ENCODE data around the gene FAM131C.
"Not testable (repeated sequence)": the region's sequence is repeated elsewhere in the genome, so short reads cannot be mapped to it uniquely, and the experiment has no call there.

The FAM131C gene

DNA sequence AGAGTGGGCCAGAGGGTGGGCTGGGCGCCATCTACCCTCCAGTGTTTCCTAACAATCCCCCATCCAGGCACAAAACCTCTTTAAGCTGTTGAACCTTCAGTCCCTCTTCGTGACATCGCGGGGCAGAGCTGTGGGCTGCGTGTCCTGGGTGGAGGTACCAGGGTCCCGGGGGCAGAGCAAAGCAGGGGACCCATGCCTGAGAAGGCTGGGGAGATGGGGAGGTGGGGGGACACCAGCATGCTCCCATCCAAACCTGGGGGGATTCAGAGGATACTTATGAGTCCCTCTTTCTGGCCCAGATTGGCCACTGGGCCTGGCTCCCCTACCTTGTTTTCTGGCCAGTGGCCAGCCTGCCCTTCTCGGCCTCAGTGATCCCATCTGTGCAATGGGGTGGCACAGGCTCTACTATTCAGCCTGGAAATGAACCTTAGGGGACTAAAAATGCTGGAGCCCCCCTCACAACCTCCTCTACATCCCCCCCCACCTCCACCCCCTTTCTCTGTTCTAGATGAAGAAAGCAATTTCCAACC is 40.3 kb downstream of the FAM131C start:
- not testable (repeated sequence) for DNase-seq (ENCODE audit: low read depth)

DNA sequence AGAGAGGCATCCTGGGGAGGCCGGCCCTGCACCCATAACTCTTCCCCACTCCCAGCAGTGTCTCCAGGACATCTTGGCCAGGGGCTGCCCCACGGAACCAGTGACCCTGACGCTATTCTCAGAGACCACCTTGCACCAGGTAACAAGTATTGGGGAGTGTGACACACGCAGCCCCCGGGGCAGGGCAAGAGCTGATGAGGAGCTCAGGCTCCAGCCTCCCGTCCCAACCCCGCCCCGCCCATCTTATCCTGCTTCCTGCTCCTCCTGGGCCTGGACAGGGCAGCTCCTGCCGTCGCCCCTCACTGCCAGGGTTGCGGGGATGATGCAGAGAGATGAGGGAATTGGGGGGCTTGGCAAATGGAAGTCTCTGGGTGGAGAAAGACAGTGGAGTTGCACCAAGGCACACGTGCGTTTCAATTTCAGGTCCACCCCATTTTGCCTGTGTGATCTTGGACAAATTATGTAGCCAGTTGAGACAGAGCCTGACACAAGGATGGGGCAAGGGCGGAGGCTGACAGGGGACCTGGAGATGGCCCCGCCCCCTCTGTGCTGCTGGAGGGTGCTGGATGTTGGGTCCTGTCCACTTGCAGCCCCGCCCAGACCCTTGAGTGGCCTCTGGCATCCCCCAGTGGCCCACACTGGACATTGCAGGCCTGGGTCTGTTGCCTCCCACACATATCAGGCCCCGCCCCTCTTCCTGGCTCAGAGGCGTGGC is 40.9 kb downstream of the FAM131C start:
- DNase-seq (ENCODE audit: low read depth), result peak; percentile 56

DNA sequence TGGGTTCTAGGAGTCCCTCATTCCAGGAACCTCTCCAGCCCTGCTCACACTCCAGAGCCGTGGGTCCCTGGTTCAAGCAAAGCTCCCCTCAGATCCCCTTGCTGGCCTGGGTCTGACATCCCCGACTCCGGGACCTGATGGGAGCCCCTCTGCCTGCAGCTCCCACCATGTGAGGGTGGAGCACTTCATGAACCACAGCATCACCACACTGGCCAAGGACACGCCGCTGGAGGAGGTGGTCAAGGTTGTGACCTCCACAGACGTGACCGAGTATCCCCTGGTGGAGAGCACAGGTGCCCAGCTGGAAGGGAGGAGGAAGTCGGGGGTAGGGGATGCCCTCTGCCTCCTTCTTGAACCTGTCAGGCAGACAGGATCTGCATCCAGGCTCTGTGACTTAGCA is 41.9 kb downstream of the FAM131C start:
- DNase-seq (ENCODE audit: low read depth), result no peak

DNA sequence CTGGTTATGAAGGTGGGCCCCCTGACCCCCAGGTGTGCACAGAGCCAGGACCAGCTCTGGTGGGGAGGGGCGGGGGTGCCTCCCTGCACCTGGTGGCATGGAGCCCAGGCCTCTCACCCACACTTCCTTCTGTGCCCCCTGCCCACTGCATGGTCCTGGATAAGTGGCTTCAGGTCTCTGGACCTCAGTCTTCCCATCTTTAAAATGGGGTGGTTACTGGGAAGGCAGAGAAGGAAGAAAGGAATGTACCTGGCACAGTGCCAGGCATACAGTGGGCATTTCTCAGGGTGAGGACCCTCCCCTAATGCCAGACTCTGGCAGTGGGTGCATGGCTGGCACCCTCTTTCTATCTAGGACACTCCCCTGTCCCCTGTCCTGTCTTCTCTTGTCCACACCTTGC is 44.2 kb downstream of the FAM131C start:
- no peak for DNase-seq (ENCODE audit: low read depth)

DNA sequence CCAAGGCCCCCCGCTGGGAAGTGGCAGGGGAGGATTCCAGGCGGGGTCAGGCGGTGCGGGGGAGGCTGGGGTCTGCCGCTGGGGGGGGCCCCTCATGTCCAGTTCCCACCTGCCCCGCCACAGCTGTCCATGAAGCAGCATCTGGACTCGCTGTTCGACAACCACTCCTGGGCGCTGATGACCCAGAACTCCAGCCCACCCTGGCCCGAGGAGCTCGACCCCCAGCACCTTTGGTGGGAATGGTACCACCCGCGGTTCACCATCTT is 44.5 kb downstream of the FAM131C start:
- not testable (repeated sequence) for DNase-seq (ENCODE audit: low read depth)

DNA sequence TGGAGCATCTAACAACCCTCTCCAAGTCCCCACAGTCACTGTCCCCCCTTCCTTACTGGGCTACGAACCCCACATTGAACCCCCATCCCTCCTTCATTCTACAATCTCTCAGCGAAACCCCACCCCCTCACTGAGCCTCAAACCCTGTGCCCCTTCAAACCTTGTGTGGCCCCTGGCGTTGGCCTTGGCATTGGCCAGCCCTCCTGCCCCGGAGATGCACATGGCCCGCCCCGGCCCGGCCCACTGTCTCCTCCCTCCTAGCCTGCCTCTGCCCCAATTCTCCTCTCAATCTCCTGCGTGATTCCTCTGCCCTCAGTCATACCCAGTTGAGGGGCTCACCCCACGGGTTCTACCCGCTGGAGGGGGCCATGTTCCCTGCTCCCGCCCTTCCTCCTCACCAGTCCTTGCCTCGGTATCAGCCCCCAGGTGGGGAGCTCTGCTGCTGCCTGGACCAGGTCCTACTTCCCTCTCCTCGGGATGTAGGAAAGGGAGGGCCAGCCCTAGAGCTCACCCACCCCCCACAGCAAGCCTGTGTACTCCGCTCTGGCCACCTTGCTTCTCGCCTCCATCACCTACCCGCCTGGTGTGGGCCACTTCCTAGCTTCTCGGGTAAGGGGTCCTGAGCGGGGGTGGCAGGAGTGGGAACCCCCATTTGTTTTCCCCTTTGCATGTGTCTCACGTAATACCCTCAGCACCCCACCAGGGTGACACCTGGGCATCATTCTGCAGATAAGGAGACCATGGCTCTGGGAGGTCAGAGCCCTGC is 45.0 kb downstream of the FAM131C start:
- DNase-seq (ENCODE audit: low read depth), result no peak

DNA sequence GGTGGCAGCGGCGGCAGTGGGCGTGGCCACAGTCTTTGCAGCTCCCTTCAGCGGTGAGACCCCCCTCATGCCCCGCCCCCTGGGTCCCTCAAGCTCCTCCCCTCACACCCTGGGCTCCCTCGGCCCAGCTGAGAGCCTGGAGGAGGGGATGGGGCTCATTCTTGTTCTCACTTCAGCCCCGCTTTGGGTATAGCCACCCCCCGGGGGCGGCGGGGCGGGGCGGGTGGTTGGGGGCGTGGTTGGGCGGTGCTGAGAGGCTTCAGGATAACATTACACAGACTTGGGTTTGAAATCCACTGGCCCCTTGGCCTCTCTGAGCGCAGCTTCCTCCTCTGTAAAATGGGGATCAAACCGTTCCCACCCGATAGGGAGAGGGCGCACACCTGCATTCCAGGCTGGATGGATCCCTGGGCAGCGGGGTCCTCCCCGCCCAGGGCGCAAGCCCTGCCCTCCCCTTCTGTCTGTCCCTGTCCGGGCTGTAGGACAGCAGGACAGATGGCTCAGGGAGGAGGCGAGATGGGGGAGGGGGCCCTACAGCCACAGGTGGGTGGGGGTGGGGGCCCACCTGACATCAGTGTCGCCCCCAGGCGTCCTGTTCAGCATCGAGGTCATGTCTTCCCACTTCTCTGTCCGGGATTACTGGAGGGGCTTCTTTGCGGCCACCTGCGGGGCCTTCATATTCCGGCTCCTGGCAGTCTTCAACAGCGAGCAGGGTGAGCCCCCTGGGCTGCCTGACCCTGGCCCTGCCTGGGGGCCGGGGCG is 46.5 kb downstream of the FAM131C start:
- DNase-seq (ENCODE audit: low read depth), result no peak

DNA sequence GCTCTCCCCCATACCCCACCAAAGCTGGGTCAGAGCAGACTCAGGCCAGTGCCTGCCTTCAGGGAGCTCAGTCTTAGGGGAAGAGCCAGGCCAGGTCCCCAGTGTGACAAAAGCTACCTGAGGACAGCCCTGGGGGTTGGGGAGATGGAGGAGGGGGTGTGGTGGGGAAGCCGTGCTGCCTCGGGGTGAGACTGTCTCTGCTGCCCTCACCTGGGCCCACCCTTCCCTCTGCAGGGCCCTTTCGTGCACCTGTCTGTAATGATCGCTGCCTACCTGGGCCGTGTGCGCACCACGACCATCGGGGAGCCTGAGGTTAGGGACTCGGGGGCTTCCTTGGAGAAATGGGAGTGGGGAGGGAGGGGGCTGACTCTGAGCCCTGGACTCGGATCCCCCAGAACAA is 47.1 kb downstream of the FAM131C start:
- not testable (repeated sequence) for DNase-seq (ENCODE audit: low read depth)

DNA sequence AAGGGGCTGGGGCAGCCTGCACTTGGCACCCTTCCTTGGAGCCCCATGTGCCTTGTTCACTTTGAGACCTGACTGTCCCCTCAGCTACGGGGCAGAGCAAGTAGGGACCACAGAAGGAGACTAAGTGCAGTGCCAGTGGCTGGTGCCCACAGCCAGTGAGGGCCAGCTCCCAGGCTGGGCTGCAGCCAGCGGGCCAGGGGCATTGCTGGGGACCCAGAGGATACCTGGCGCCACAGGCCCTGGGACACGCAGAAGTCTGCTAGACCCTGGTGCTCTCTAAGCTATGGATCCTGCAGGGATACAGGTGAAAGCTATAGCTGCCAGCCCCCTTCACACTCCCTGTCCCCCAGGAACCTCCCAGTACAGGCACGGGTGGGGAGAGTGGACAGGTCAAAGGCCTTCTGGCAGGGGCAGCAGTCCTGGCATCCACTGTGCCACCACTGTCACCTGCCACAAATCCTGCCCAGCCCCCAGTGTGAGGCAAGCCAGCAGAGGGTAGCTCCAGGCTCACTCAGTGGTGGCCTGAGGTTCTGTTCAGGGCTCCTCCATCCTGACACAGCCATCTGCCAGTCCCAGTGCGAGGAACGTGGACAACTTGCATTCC is 50.3 kb downstream of the FAM131C start:
- no peak for DNase-seq (ENCODE audit: low read depth)

DNA sequence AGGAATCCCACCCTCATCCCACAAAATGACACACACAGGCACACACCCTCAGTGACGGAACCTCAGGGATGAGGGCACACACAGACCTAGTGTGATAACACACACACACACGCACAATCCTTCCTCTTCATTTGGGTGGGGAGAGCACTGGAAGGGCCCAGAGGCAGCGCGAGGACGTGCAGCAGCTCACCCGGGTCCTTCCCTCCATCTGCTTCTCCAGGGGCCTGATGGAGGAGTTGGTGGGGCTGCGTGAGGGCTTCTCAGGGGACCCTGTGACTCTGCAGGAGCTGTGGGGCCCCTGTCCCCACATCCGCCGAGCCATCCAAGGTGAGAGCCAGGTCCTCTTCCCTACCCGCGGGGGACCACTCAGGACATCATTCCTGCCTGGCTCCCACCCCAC is 51.1 kb downstream of the FAM131C start:
- no peak for DNase-seq (ENCODE audit: low read depth)

DNA sequence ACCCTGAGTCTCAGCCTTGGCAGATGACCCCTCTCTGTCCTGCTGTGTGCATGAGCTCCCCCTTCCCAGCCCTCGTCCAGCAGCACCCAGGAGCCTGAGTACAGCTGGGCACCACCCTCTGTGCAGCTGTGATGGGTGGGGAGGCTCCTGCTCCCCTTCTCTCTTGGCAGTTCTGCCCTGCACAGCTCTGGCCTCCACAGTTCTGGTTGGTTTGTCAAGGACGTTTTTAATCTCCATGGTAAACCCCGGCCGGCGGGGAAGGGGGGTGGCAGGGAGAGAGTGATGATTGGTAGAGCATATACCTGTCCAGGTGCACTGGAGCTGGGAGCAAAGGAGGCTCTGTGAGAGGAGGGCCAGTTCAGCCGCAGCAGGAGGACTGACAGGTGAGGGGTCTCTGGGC is 51.8 kb downstream of the FAM131C start, which contains the start of gene CLCNKA:
Gene CLCNKA, plus strand, starts transcription at position 356 of the 400 bp plus-strand sequence. CDS start 584 bp downstream, outside the sequence.
- no peak for DNase-seq (ENCODE audit: low read depth)

DNA sequence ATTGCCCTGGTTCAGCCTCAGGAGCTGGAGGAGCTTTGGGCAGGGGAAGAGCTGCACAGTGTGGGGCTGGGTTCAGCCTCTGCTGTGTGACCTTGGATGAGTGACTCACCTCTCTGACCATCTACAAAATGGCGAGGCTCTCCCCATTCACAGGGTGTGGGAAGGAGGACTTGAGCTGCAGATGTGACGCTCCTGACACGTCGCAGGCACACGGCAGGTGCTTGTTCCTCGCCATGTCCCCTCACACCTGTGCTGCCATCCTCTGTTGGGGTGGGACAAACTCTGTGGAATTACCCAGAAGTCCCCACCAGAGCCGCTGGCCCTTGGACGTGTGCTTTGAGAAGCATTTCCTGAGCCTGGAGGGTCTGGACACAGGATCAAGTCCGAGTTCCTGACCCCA is 52.6 kb downstream of the FAM131C start:
- DNase-seq (ENCODE audit: low read depth), result not testable (repeated sequence)

DNA sequence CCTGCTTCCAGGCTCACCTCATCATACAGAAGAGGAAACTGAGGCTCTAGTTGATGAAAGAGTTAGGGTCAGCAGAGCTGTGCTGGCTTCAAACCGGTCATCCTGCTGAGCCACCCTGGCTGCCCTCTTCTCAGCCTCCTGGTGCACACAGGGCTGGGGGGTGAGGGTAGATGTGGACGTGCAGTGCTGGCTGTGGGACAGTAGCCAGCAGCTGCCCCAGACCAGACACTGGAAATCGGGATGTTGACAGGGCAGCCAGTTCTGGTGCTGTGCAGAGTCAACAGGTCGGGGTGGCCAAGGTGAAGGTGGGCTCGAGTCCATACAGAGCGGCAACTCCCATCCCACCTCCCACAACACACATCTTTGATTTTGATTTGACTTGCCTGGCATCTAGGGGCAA is 53.1 kb downstream of the FAM131C start:
- no peak for DNase-seq (ENCODE audit: low read depth)

DNA sequence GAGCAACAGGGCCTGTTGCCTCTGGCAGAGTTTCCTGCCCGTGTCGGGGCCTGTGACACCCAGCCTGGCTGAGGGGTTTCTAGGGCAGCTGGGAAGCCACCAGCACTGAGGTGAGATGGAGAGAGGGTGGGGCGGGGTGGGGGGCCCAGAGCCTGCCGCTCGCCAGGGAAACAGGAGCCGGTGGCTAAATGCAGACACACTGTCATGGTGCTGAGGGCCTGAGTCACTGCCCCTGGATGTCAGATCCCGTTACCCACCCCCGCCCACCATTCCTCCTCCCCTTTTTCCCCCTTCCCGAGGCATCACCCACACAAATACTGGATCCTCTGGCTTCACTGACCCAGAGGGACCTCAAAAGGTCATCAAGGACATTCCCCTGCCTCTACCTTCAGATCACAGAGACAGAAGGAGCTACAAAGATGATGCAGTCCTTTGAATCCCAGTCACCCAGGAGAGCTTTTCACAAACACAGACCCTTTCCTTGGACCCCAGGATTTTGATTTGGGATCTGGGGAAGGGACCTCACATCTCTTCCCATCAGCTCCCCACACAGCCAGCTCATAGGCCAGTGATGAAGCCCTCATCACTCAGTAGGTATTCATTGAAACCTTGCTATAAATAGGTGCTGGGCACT is 53.7 kb downstream of the FAM131C start:
- DNase-seq (ENCODE audit: low read depth), result peak; percentile 34

DNA sequence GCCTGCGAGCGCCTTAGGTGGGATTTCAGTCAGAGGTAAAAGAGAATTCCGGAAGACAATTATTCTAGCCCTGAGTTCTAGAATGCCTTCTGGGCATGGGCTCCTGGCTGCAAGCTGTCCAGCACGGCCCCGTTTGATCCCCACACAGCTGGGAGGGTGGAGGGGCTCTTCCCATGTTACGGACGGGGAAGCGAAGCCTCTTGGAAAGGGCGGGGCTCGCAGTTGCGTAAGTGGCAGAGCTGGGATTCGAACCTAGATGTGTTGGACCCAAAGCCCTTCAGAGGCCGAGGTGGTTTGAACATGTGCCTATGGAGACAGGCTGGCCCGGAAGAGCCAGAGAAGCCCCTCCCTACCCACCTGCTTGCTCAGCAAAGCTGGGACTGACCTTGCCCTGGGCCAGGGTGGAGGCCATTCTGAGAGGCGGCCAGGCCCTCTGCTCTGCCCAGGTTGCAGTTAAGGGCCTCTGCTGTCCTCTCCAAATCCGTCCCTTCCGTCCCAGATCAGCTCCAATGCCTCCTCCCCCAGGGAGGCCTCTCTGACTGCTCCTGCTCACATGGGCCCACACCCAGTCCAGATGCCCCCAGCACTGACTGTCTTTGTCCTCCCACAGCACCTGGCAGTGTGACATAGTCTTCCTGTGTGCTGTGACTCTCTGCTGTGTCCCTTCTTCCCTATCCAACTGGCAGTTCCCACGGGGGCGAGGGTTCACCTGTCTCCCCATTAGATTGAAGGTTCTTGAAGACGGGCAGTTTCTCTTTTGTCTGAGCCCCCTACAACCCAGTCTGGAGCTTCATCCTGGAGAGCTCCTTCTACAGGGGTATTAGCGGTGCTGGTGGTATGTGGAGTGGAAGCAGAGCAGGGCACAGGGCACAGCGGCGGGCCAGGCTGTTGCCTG is 54.5 kb downstream of the FAM131C start:
- no peak for DNase-seq (ENCODE audit: low read depth)

DNA sequence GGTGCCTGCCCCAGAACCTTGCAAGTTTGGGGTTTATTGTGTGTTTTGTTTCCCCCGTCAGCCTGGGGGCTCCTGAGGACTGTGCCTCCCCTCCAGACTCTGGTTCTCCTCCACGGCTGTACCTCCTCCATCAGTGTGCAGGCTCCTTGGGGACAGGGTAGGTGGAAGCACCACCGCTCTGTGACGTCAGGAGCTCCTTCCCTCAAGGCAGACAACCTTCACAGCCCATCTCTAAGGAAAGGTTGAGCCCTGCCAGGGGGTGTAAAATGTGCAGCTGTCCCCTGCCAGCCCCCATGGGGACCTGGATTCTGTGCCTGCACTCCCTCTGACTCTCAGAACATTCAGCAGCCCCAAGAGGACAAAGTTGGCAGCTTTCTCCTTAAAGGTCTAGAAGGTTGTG is 55.1 kb downstream of the FAM131C start:
- DNase-seq (ENCODE audit: low read depth), result no peak

DNA sequence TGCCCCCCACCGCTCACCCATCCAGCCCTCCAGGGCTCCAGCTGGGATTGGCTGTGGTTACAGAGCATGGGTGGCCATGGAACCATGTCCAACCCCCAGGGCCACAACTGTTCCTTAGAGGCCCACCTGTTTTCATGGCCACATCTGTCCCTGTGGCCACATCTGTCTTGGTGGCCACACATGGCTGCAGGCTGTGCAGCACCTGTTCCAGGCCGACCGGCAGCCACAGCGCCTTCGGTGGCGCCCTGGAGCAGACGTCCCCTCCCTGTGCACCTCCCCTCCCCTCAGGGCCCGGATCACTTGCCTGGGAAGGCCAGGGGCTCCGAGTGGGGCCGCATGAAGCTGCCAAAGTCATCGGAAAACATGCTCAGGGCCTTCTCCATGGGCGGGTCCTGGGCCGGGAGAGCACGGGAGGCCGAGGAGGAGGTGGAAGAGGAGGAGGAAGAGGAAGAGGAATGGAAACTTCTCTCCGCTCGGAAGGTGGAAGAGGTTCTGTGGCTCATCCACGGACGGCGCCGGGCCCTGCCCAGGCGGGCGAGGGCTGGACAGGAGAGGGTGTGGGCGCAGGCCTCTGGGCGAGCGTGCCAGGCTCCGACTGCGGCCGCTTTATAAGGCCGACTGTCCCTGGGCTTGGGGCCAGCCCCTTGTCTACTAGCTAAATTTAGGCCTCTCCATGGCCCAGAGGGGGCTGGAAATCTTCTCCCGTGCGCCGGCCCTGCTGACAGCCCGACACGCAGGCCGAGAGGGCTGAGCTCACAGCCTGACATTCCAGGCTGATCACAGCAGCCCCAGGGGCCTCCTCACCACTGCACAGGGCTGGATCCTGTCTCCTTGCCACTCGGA is 55.8 kb downstream of the FAM131C start, which contains the start of gene HSPB7:
Gene HSPB7, minus strand, starts transcription at position 583 of the 843 bp plus-strand sequence. Its CDS starts 80 bp downstream, at position 503.
- DNase-seq (ENCODE audit: low read depth), result peak; percentile 83

DNA sequence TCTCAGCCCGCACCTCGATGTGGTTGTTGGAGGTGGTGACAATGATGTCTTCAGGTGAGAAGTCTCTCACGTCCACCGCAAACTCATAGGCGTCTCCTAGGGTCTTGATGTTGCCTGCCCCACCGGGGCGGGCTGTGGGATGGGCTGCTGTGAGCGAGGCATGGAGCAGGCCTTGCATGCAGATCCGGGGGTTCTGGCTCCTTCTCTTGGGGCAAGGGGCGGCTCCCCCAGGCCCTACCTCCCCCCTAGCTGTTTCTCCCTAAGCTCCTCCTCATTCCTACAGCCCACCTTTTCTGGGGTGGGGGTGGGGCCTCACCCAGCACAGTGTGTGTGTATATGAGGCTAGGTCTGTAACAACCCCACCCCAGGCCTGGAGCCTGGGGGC is 56.4 kb downstream of the FAM131C start:
- no peak for DNase-seq (ENCODE audit: low read depth)

Data from stromal cell of bone marrow (primary cell).